Vagina (tissue), 2 donors: ENCODE results near the gene CRELD1.

ENCODE experiments used
- CTCF ChIP-seq, 3 experiments: fragments of 450-650 bp in 2 of 3; fragments of 200-600 bp in 1 of 3; sonication (generic) in 1 of 3; IDR thresholded peaks; one replicate each; pipeline ENCODE4 v1.5.1; 2017 to 2019; ENCODE audit warnings: antibody characterized with exemption in 3 of 3, mild to moderate bottlenecking in 2 of 3, moderate library complexity in 2 of 3
- POLR2AphosphoS5 ChIP-seq, 2 donors: sonication (generic); formaldehyde crosslinking; IDR thresholded peaks; one replicate each; pipeline ENCODE4 v1.9.0; 2017; ENCODE audit warnings: antibody characterized with exemption in 2 of 2, mild to moderate bottlenecking in 2 of 2, low read depth in 1 of 2; ENCODE audit not compliant: insufficient read depth in 1 of 2

GRCh38 chr3:9966841-9967240, 33.2 kb downstream of the CRELD1 start:
- TF ChIP-seq CTCF (IDR thresholded peaks at IDR 0.05) (no peak), POLR2AphosphoS5 (IDR thresholded peaks at IDR 0.05; ENCODE audit: insufficient read depth in 1 of 2, low read depth in 1 of 2) (no peak)
